NCI-H446 treated with DMSO at 0.1 percent for 48 hours (cell line): ENCODE measurements around the gene CTRB2.

ENCODE experiments used
- DNase-seq: peaks from one replicate; lab custom pipeline; 2025; lab: John Stamatoyannopoulos, UW

The CTRB2 gene

DNA sequence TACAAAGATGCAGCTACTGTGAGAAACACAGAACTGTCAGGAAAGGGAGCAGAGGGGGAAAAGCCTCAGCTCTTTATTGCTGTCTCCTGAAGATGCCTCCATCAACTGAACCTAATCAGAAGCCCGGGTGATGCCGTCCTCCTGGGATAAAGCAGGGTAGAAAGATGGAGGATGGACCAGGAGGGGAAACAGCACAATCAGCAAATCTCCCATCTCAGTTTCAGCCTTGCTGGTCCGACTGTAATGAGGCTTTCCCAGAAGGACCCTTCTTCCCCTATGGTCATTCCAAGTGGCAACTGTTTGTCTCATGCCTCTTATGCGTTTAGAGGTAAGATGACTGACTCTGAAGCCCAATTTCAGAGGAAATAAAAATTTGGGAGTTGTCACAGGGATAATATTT lies 34.4 kb downstream of the CTRB2 start:
- DNase-seq = no peak

DNA sequence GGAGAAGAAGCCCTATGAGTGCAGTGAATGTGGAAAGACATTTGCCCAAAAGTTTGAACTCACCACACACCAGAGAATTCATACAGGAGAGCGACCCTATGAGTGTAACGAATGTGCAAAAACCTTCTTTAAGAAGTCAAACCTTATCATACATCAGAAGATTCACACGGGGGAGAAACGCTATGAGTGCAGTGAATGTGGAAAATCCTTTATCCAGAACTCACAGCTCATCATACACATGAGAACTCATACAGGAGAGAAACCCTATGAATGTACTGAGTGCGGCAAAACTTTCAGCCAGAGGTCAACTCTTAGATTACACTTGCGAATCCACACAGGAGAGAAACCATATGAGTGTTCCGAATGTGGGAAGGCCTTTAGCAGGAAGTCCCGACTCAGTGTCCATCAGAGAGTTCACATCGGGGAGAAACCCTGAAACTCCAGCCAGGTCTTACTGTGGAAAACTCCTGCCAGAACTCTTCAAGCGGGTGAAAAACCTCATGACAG lies 37.0 kb downstream of the CTRB2 start:
- no peak for DNase-seq

DNA sequence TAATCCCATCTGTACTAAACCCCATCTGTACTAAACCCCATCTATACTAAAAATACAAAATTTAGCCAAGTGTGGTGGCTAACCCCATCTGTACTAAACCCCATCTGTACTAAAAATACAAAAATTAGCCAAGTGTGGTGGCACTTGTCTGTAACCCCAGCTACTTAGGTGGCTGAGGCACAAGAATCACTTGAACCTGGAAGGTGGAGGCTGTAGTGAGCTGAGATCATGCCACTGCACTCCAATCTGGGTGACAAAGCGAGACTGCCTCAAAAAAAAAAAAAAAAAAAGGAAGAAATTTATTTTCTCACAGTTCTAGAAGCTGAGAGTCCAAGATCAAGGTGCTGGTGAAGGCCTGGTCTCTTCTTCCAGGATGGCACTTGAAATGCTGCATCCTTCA lies 46.6 kb downstream of the CTRB2 start:
- DNase-seq = no peak
